Astrocyte (in vitro differentiated cells and primary cell): ENCODE results near the gene DIP2C. TPM values are rescaled to one million over a fixed set of nuclear protein-coding genes. Genes with fewer than 3 reads are reported as not detected.
"Not testable (repeated sequence)": the region's sequence is repeated elsewhere in the genome, so short reads cannot be mapped to it uniquely, and the experiment has no call there.

Experiments
- DNase-seq: peaks from one replicate; pipeline ENCODE4 v3.0.0-alpha.2; 2010; ENCODE audit warnings: low read depth
- FAIRE-seq: peaks from 2 replicates; lab custom pipeline; 2011; peaks lifted over from hg19 to GRCh38; lab: Jason Lieb, UNC
- H2AFZ ChIP-seq: 2 replicates; pipeline ENCODE4 v1.6.0; 2012; ENCODE audit warnings: low read depth, low read length, inconsistent platforms
- H3K27ac ChIP-seq: 2 replicates; pipeline ENCODE4 v1.5.1; 2011; ENCODE audit warnings: low read depth, low read length, inconsistent platforms
- H3K27me3 ChIP-seq: 2 replicates; pipeline ENCODE4 v1.6.0; 2011; ENCODE audit warnings: low read length, inconsistent platforms; ENCODE audit not compliant: insufficient read depth
- H3K36me3 ChIP-seq: 2 replicates; pipeline ENCODE4 v1.5.1; 2011; ENCODE audit warnings: low read length, inconsistent platforms; ENCODE audit not compliant: insufficient read depth
- H3K4me1 ChIP-seq: 2 replicates; pipeline ENCODE4 v1.5.1; 2011; ENCODE audit warnings: low read length, inconsistent platforms; ENCODE audit not compliant: insufficient read depth
- H3K4me2 ChIP-seq: 2 replicates; pipeline ENCODE4 v1.6.0; 2012; ENCODE audit warnings: low read length, inconsistent platforms
- H3K4me3 ChIP-seq: 2 replicates; pipeline ENCODE4 v1.5.1; 2011; ENCODE audit warnings: low read depth, mild to moderate bottlenecking, low read length, inconsistent platforms; ENCODE audit not compliant: insufficient read depth
- H3K79me2 ChIP-seq: 2 replicates; pipeline ENCODE4 v1.6.0; 2012; ENCODE audit warnings: mild to moderate bottlenecking, low read length, inconsistent platforms; ENCODE audit not compliant: insufficient read depth
- H3K9ac ChIP-seq: 2 replicates; pipeline ENCODE4 v1.6.0; 2012; ENCODE audit warnings: mild to moderate bottlenecking, low read length, inconsistent platforms
- H3K9me3 ChIP-seq: 2 replicates; pipeline ENCODE4 v1.5.1; 2012; ENCODE audit warnings: low read depth, mild to moderate bottlenecking, low read length, inconsistent platforms; ENCODE audit not compliant: insufficient read depth
- H4K20me1 ChIP-seq: 2 replicates; pipeline ENCODE4 v1.6.0; 2012; ENCODE audit warnings: low read length, inconsistent platforms; ENCODE audit not compliant: insufficient read depth
- H3K27ac Mint-ChIP-seq: one replicate; pipeline ENCODE4 v1.8.0; 2021; ENCODE audit warnings: mild to moderate bottlenecking, mixed read lengths; ENCODE audit not compliant: unreplicated experiment
- H3K27me3 Mint-ChIP-seq: one replicate; pipeline ENCODE4 v1.8.0; 2021; ENCODE audit warnings: low read depth, mixed read lengths; ENCODE audit not compliant: unreplicated experiment
- H3K36me3 Mint-ChIP-seq: one replicate; pipeline ENCODE4 v1.8.0; 2021; ENCODE audit warnings: low read depth, mixed read lengths; ENCODE audit not compliant: unreplicated experiment
- H3K4me1 Mint-ChIP-seq: one replicate; pipeline ENCODE4 v1.8.0; 2021; ENCODE audit warnings: low read depth, mixed read lengths; ENCODE audit not compliant: unreplicated experiment
- H3K4me3 Mint-ChIP-seq: one replicate; pipeline ENCODE4 v1.8.0; 2021; ENCODE audit warnings: mild to moderate bottlenecking, moderate library complexity, mixed read lengths; ENCODE audit not compliant: unreplicated experiment
- H3K9me3 Mint-ChIP-seq: one replicate; pipeline ENCODE4 v1.8.0; 2021; ENCODE audit warnings: mild to moderate bottlenecking, mixed read lengths; ENCODE audit not compliant: unreplicated experiment
- CTCF ChIP-seq: IDR thresholded peaks from 2 replicates; pipeline ENCODE4 v1.5.1; 2011; ENCODE audit warnings: low read depth, mild to moderate bottlenecking, inconsistent platforms, low read length, moderate library complexity; ENCODE audit not compliant: insufficient read depth
- EZH2 ChIP-seq: IDR thresholded peaks from 2 replicates; pipeline ENCODE4 v1.6.1; 2012; ENCODE audit warnings: mild to moderate bottlenecking, low read length, inconsistent platforms; ENCODE audit not compliant: insufficient read depth
- total RNA-seq: library from RNA; stranded (reverse); gene quantifications from 2 replicates; pipeline ENCODE4 v1.2.1, GENCODE V29; 2021

Gene DIP2C
- total RNA-seq, 1 donor from 2014 or later, result 27.3 TPM

- no peak overlapping the region for H3K4me3 Mint-ChIP-seq
- Histone ChIP-seq H3K9me3 (no peaks in the 10 kb centered on the region), H3K36me3 (no peaks in the 10 kb centered on the region), H3K4me2 (no peak overlapping the region), H3K27ac (no peak overlapping the region), H3K79me2 (peaks cover 93% of the 10 kb centered on the region), H3K4me1 (peaks cover 6% of the 10 kb centered on the region), H2AFZ (no peak overlapping the region), H4K20me1 (peaks cover 96% of the 10 kb centered on the region), H3K4me3 (no peak overlapping the region), H3K9ac (no peak overlapping the region), H3K27me3 (no peaks in the 10 kb centered on the region)
- FAIRE-seq (no peak), DNase-seq (no peak)
- no peaks in the 10 kb centered on the region for H3K9me3 Mint-ChIP-seq
- H3K4me1 Mint-ChIP-seq, result peaks cover 32% of the 10 kb centered on the region
- no peaks in the 10 kb centered on the region for H3K27me3 Mint-ChIP-seq
- no peak for TF ChIP-seq EZH2
- TF ChIP-seq CTCF, result no peak
- H3K36me3 Mint-ChIP-seq, result peaks cover 5% of the 10 kb centered on the region
- no peak overlapping the region for H3K27ac Mint-ChIP-seq
These were observed 155.9 kb downstream of the DIP2C start for GRCh38 chr10:533611-534010.

- Histone ChIP-seq H3K79me2 (peaks cover 94% of the 10 kb centered on the region), H3K9me3 (no peaks in the 10 kb centered on the region), H4K20me1 (peaks cover 97% of the 10 kb centered on the region), H3K4me2 (no peak overlapping the region), H3K4me3 (no peak overlapping the region), H3K36me3 (no peaks in the 10 kb centered on the region), H3K27ac (no peak overlapping the region), H2AFZ (no peak overlapping the region), H3K4me1 (peaks cover 6% of the 10 kb centered on the region), H3K9ac (no peak overlapping the region), H3K27me3 (no peaks in the 10 kb centered on the region)
- FAIRE-seq (no peak), DNase-seq (no peak)
- Mint-ChIP-seq H3K36me3 (peaks cover 5% of the 10 kb centered on the region), H3K4me3 (no peak overlapping the region), H3K4me1 (peaks cover 32% of the 10 kb centered on the region), H3K27me3 (no peaks in the 10 kb centered on the region), H3K9me3 (no peaks in the 10 kb centered on the region), H3K27ac (no peak overlapping the region)
- TF ChIP-seq CTCF (no peak), EZH2 (no peak)
These were observed 156.3 kb downstream of the DIP2C start for GRCh38 chr10:533186-533585.

- H3K4me2 ChIP-seq, H3K9ac ChIP-seq, H3K4me3 ChIP-seq, H3K4me1 ChIP-seq, H3K9me3 Mint-ChIP-seq, H2AFZ ChIP-seq, H3K36me3 Mint-ChIP-seq, H3K4me3 Mint-ChIP-seq, H3K9me3 ChIP-seq, H3K27me3 ChIP-seq, H3K27ac Mint-ChIP-seq, H3K27me3 Mint-ChIP-seq, DNase-seq, H3K27ac ChIP-seq, FAIRE-seq, H3K36me3 ChIP-seq: not testable (repeated sequence)
- H4K20me1 ChIP-seq, result peaks cover 97% of the 10 kb centered on the region
- peaks cover 94% of the 10 kb centered on the region for H3K79me2 ChIP-seq
- H3K4me1 Mint-ChIP-seq, result peaks cover 33% of the 10 kb centered on the region
These were observed 157.1 kb downstream of the DIP2C start for GRCh38 chr10:532331-532730.
